HG03064 (cell line): ENCODE data around the gene KIN.
"Not testable (repeated sequence)": the region's sequence is repeated elsewhere in the genome, so short reads cannot be mapped to it uniquely, and the experiment has no call there.

Experiments
- ATAC-seq: cut with Tn5 transposase; IDR thresholded peaks from one replicate; pipeline ENCODE4 v1.9.1; 2021; ENCODE audit warnings: low read depth; ENCODE audit not compliant: unreplicated experiment

Gene KIN

GRCh38 chr10:7787857-7788638 lies at the start of gene KIN, which contains the start of gene ATP5F1C:
TSS of gene KIN (minus strand) at chr10:7787993. CDS start at chr10:7787933, 60 bp downstream.
TSS of gene ATP5F1C (plus strand) at chr10:7788177. CDS start at chr10:7788208, 31 bp downstream.
- ATAC-seq: peak; percentile 92

GRCh38 chr10:7836571-7836970 lies 48.8 kb upstream of the KIN start:
- no peak for ATAC-seq

- ATAC-seq: no peak
Measured at GRCh38 chr10:7834262-7834661, 46.5 kb upstream of the KIN start.

GRCh38 chr10:7833210-7833609 lies 45.4 kb upstream of the KIN start:
- ATAC-seq: no peak

- no peak for ATAC-seq
Measured at GRCh38 chr10:7832060-7832459, 44.3 kb upstream of the KIN start.

GRCh38 chr10:7829289-7829834 lies 41.6 kb upstream of the KIN start:
- ATAC-seq: no peak

- ATAC-seq: no peak
Measured at GRCh38 chr10:7826971-7827370, 39.2 kb upstream of the KIN start.

GRCh38 chr10:7824251-7824650 lies 36.5 kb upstream of the KIN start:
- no peak for ATAC-seq

- peak; percentile 54 for ATAC-seq
Measured at GRCh38 chr10:7819121-7819460, 31.3 kb upstream of the KIN start.

GRCh38 chr10:7818295-7819120 lies 30.7 kb upstream of the KIN start, which contains the start of gene TAF3:
TSS of gene TAF3 (plus strand) at chr10:7818505. CDS start at chr10:7818710, 205 bp downstream.
- peak; percentile 86 for ATAC-seq

GRCh38 chr10:7817984-7818294 lies 30.1 kb upstream of the KIN start:
- ATAC-seq: peak; percentile 0

GRCh38 chr10:7817576-7817975 lies 29.8 kb upstream of the KIN start:
- ATAC-seq: no peak

GRCh38 chr10:7813481-7813880 lies 25.7 kb upstream of the KIN start:
- no peak for ATAC-seq

GRCh38 chr10:7811743-7812142 lies 23.9 kb upstream of the KIN start:
- ATAC-seq: not testable (repeated sequence)

- no peak for ATAC-seq
Measured at GRCh38 chr10:7811000-7811399, 23.2 kb upstream of the KIN start.

- no peak for ATAC-seq
Measured at GRCh38 chr10:7810443-7810842, 22.6 kb upstream of the KIN start.

- no peak for ATAC-seq
Measured at GRCh38 chr10:7808686-7809267, 21.0 kb upstream of the KIN start.

GRCh38 chr10:7804741-7805140 lies 16.9 kb upstream of the KIN start:
- ATAC-seq: no peak

GRCh38 chr10:7804216-7804615 lies 16.4 kb upstream of the KIN start:
- no peak for ATAC-seq

- no peak for ATAC-seq
Measured at GRCh38 chr10:7802606-7803005, 14.8 kb upstream of the KIN start.

GRCh38 chr10:7797582-7797981 lies 9.8 kb upstream of the KIN start:
- ATAC-seq: no peak
